GM23338 (cell line): ENCODE results near the gene PEA15. TPM values are rescaled to one million over a fixed set of nuclear protein-coding genes. Genes with fewer than 3 reads are reported as not detected.

ENCODE experiments used
- ATAC-seq: fragments of 200-7000 bp; cut with Tn5 transposase; 3 replicates; pipeline ENCODE4 v1.9.1; 2020
- DNase-seq: peaks from one replicate; pipeline ENCODE4 v3.0.0-alpha.2; 2015; ENCODE audit warnings: low spot score
- H2AFZ ChIP-seq: fragments of 200-600 bp; sonication (generic); 2 replicates; pipeline ENCODE4 v1.8.0; 2016; ENCODE audit warnings: antibody characterized with exemption, mild to moderate bottlenecking, moderate library complexity
- H3F3A ChIP-seq: fragments of 200-600 bp; sonication (generic); replicated peaks from 2 replicates; pipeline ENCODE4 v1.8.0; 2017; ENCODE audit warnings: antibody characterized with exemption, mixed run types, low read depth
- H3K27ac ChIP-seq: fragments of 200-600 bp; sonication (generic); 2 replicates; pipeline ENCODE4 v1.6.1; 2016; ENCODE audit warnings: low read depth
- H3K27me3 ChIP-seq: fragments of 200-600 bp; sonication (generic); 2 replicates; pipeline ENCODE4 v1.8.0; 2016; ENCODE audit warnings: mild to moderate bottlenecking, mixed run types, moderate library complexity; ENCODE audit not compliant: insufficient read depth
- H3K36me3 ChIP-seq: fragments of 200-600 bp; sonication (generic); 2 replicates; pipeline ENCODE4 v1.8.0; 2016; ENCODE audit warnings: mild to moderate bottlenecking; ENCODE audit not compliant: insufficient read depth
- H3K4me1 ChIP-seq: fragments of 200-600 bp; sonication (generic); 2 replicates; pipeline ENCODE4 v1.8.0; 2016; ENCODE audit warnings: mild to moderate bottlenecking, moderate library complexity; ENCODE audit not compliant: insufficient read depth
- H3K4me2 ChIP-seq: fragments of 200-600 bp; sonication (generic); 2 replicates; pipeline ENCODE4 v1.7.1; 2017; ENCODE audit warnings: mixed run types
- H3K4me3 ChIP-seq: fragments of 200-600 bp; sonication (generic); 2 replicates; pipeline ENCODE4 v1.6.1; 2016; ENCODE audit warnings: mixed run types
- H3K79me2 ChIP-seq: fragments of 200-600 bp; sonication (generic); replicated peaks from 2 replicates; pipeline ENCODE4 v1.8.0; 2017; ENCODE audit warnings: mild to moderate bottlenecking; ENCODE audit not compliant: insufficient read depth
- H3K9me2 ChIP-seq: fragments of 200-600 bp; sonication (generic); 2 replicates; pipeline ENCODE4 v1.8.0; 2017; ENCODE audit not compliant: insufficient read depth
- H4K20me1 ChIP-seq: fragments of 200-600 bp; sonication (generic); replicated peaks from 2 replicates; pipeline ENCODE4 v1.8.0; 2017; ENCODE audit warnings: mild to moderate bottlenecking; ENCODE audit not compliant: insufficient read depth
- H3K27ac Mint-ChIP-seq: 2 replicates; pipeline ENCODE4 v1.8.0; 2020; ENCODE audit warnings: inconsistent platforms, mild to moderate bottlenecking, moderate library complexity, mixed read lengths
- H3K27me3 Mint-ChIP-seq: 3 replicates; pipeline ENCODE4 v1.8.0; 2022; ENCODE audit warnings: low read depth, mild to moderate bottlenecking, moderate library complexity, mixed read lengths, inconsistent platforms; ENCODE audit not compliant: insufficient read depth, poor library complexity
- H3K36me3 Mint-ChIP-seq: 3 replicates; pipeline ENCODE4 v1.8.0; 2021; ENCODE audit warnings: low read depth, mild to moderate bottlenecking, inconsistent platforms, moderate library complexity, mixed read lengths
- H3K4me1 Mint-ChIP-seq: 3 replicates; pipeline ENCODE4 v1.8.0; 2020; ENCODE audit warnings: mild to moderate bottlenecking, inconsistent platforms, mixed read lengths
- H3K4me3 Mint-ChIP-seq: 3 replicates; pipeline ENCODE4 v1.8.0; 2021; ENCODE audit warnings: moderate library complexity, mild to moderate bottlenecking, inconsistent platforms, mixed read lengths
- H3K9me3 Mint-ChIP-seq: 3 replicates; pipeline ENCODE4 v1.8.0; 2020; ENCODE audit warnings: moderate library complexity, mild to moderate bottlenecking, inconsistent platforms, mixed read lengths
- EZH2 ChIP-seq: fragments of 200-600 bp; sonication (generic); IDR thresholded peaks from one replicate; pipeline ENCODE4 v1.8.0; 2017; ENCODE audit warnings: antibody characterized with exemption, mild to moderate bottlenecking, low read depth; ENCODE audit not compliant: unreplicated experiment
- STAT1 ChIP-seq: IDR thresholded peaks from one replicate; pipeline ENCODE4 v1.6.1; 2016; ENCODE audit warnings: antibody characterized with exemption; ENCODE audit not compliant: unreplicated experiment
- ZNF462 ChIP-seq: fragments of 250-450 bp; sonication (Bioruptor Pico); IDR thresholded peaks from 2 replicates; pipeline ENCODE4 v1.5.0; 2020; ENCODE audit warnings: mild to moderate bottlenecking, moderate library complexity
- polyA plus RNA-seq: library from polyadenylated mRNA; unstranded; fragments of >200 nt; fragmentation: Nextera tagmentation; extraction: Ambion mirVana; gene quantifications from 2 replicates; pipeline ENCODE4 v1.2.1, GENCODE V29; 2016
- total RNA-seq: library from RNA; depleted of rRNA; stranded (reverse); fragments of >200 nt; shearing (Covaris generic); gene quantifications from 2 replicates; pipeline ENCODE4 v1.2.3, GENCODE V29; 2014
- TF ChIP-seq, protein P1 (sequence below): IDR thresholded peaks from one replicate; pipeline ENCODE4 v1.6.1; 2018; ENCODE audit warnings: antibody characterized with exemption; ENCODE audit not compliant: unreplicated experiment

Gene PEA15
- total and polyA plus RNA-seq, 2 experiments from 2014 or later: 60.3 to 80.8 TPM

DNA sequence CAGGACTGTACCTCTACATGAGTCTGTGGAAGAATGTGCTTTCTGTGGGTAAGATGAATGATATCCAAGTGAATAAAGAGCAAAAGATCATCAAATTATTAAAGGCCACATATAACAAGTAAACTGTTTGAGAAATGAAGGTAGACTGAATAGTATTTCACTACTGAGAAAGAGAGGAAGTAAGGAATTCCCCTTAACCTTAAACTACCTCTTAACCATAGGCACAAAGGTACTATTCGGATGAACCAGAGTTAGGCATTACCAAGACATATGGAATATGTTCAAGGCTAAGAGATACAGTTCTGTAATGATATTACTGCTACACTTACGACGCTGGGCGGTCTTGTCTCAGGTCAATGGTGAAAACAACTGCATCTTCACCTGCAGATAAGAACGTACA, 31.6 kb downstream of the PEA15 start (continued):
- TF ChIP-seq ZNF462 (CRISPR knock-in tag): no peak

DNA sequence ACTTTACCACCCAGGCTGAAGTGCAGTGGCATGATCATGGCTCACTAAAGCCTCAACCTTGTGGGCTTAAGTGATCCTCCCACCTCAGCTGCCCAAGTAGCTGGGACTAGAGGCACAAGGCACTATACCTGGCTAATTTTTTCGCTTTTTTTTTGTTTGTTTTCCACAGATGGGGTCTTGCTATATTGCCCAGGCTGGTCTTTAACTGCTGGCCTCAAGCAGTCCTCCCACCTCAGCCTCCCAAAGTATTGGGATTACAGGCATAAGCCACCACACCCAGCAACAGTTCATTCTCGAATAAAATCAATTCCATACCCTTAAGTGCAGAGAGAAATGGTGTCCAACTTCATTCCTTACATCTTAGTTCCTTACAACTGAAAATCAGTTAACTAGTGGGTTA, 32.4 kb downstream of the PEA15 start:
- Mint-ChIP-seq H3K4me3 (no peak overlapping the region), H3K27me3 (no peaks in the 10 kb centered on the region), H3K27ac (no peak overlapping the region), H3K4me1 (no peaks in the 10 kb centered on the region; the same call in 2 of the 3 replicates), H3K9me3 (no peaks in the 10 kb centered on the region), H3K36me3 (peaks cover 51% of the 10 kb centered on the region)
- Histone ChIP-seq H3K79me2 (peaks cover 4% of the 10 kb centered on the region; the same call in 1 of the 2 replicates), H3K4me1 (no peaks in the 10 kb centered on the region), H3F3A (peaks cover 8% of the 10 kb centered on the region; the same call in 1 of the 2 replicates), H3K36me3 (peaks cover 55% of the 10 kb centered on the region), H2AFZ (no peak overlapping the region), H3K4me2 (no peak overlapping the region), H3K9me2 (no peaks in the 10 kb centered on the region), H4K20me1 (peaks cover 28% of the 10 kb centered on the region), H3K27me3 (no peaks in the 10 kb centered on the region), H3K4me3 (no peak overlapping the region), H3K27ac (no peak overlapping the region)
- DNase-seq: no peak
- ATAC-seq: no peak
- TF ChIP-seq, protein P1, sequence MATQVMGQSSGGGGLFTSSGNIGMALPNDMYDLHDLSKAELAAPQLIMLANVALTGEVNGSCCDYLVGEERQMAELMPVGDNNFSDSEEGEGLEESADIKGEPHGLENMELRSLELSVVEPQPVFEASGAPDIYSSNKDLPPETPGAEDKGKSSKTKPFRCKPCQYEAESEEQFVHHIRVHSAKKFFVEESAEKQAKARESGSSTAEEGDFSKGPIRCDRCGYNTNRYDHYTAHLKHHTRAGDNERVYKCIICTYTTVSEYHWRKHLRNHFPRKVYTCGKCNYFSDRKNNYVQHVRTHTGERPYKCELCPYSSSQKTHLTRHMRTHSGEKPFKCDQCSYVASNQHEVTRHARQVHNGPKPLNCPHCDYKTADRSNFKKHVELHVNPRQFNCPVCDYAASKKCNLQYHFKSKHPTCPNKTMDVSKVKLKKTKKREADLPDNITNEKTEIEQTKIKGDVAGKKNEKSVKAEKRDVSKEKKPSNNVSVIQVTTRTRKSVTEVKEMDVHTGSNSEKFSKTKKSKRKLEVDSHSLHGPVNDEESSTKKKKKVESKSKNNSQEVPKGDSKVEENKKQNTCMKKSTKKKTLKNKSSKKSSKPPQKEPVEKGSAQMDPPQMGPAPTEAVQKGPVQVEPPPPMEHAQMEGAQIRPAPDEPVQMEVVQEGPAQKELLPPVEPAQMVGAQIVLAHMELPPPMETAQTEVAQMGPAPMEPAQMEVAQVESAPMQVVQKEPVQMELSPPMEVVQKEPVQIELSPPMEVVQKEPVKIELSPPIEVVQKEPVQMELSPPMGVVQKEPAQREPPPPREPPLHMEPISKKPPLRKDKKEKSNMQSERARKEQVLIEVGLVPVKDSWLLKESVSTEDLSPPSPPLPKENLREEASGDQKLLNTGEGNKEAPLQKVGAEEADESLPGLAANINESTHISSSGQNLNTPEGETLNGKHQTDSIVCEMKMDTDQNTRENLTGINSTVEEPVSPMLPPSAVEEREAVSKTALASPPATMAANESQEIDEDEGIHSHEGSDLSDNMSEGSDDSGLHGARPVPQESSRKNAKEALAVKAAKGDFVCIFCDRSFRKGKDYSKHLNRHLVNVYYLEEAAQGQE: no peak
- TF ChIP-seq STAT1 (no peak), EZH2 (no peak)
